ENCODE results near the gene FAM171A1.

FAM171A1 gene

DNA sequence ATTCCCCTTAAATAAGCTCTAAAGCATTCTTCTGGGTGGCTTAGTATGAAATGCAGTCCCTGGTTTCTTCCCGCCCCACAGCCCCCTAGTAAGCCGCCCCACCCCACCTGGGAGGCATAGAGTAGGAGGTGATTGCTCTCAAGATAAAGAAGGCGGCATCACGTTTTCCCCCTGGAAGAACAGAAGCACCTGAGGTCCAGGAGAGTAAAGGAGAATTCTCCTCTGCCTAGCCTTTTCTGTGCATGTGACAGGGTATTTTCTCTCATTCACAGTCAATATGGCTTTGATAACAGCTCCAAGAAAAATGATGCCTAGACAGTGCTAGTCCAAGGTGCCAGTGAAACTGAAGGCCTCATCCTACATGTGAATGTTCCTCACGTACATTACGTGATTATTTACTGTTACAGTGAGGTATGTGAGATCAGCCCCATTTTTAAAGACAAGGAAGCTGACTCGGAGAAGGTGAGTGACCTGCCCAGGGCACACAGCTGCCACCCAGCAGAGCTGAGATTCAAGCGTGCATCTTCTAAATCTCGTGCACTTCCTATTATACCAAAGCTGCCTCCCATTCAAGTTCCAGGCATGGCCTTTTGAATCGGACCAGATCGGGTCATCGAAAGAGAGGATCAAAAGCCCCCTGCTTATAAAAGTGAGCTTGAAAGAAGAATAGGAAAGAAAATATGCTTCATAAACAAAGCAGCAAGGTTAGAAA, 59.4 kb downstream of the FAM171A1 start:
- TF ChIP-seq, protein P1, sequence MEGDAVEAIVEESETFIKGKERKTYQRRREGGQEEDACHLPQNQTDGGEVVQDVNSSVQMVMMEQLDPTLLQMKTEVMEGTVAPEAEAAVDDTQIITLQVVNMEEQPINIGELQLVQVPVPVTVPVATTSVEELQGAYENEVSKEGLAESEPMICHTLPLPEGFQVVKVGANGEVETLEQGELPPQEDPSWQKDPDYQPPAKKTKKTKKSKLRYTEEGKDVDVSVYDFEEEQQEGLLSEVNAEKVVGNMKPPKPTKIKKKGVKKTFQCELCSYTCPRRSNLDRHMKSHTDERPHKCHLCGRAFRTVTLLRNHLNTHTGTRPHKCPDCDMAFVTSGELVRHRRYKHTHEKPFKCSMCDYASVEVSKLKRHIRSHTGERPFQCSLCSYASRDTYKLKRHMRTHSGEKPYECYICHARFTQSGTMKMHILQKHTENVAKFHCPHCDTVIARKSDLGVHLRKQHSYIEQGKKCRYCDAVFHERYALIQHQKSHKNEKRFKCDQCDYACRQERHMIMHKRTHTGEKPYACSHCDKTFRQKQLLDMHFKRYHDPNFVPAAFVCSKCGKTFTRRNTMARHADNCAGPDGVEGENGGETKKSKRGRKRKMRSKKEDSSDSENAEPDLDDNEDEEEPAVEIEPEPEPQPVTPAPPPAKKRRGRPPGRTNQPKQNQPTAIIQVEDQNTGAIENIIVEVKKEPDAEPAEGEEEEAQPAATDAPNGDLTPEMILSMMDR (conservative IDR thresholded peaks at IDR 0.05; ENCODE audit: low read depth, low read length), result no peak
- peaks cover 4% of the 10 kb centered on the region; the same call in 1 of the 2 replicates for H3K36me3 ChIP-seq (ENCODE audit: insufficient read depth)

DNA sequence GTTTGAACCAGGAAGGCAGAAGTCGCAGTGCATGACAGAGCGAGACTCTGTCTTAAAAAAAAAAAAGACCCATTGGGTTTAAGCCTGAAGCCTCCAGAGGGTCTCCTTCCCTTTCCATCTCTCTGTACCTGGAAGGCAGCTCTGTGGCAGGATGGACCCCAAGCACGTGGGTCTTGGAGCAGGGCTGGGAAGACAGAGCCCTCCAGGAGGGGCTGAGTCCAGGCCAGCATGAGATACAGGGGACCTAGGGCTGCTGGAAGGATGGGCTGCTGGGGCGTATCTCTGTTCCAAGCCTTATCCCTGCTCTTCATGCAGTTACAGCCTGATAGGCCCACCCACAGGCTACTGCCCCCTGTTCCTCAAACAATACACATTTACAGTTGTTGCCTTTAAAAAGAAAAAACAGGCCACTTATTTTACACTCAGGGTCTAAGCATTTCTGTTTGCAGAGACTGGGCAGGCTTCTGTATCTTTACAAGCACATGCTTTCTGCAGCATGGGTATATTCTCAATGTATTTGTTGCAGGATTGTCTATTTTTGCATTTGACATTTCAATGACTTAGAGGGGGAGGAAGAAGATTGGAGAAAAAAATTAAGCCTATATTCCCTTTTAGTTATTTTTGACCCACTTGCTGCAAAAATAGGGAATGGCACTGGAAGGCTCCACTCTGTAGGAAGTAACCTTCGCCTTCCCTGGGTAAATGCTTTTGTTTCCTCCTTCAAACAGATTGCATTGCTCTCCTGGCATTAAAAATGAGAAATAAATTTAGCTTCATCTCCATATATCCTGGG, 60.1 kb downstream of the FAM171A1 start:
- no peak overlapping the region for H3K27ac ChIP-seq
- peaks cover 8% of the 10 kb centered on the region for H3K4me1 ChIP-seq (ENCODE audit: low read depth, poor library complexity, severe bottlenecking)
- no peak overlapping the region for H3K4me2 ChIP-seq
- no peak overlapping the region for H3K9ac ChIP-seq
- no peak overlapping the region for H3K4me3 ChIP-seq (IDR thresholded peaks at IDR 0.05; ENCODE audit: insufficient read depth, low read depth, low read length)
- peaks cover 4% of the 10 kb centered on the region; the same call in 1 of the 2 replicates for H3K36me3 ChIP-seq (ENCODE audit: insufficient read depth)
- TF ChIP-seq, protein P1 (conservative IDR thresholded peaks at IDR 0.05; ENCODE audit: low read depth, low read length), result no peak
- H3K27me3 ChIP-seq (ENCODE audit: insufficient read depth, low read depth), result no peaks in the 10 kb centered on the region
- no peaks in the 10 kb centered on the region for H4K20me1 ChIP-seq (ENCODE audit: insufficient read depth)
- no peak overlapping the region for H2AFZ ChIP-seq (ENCODE audit: low read depth)
- peaks cover 39% of the 10 kb centered on the region; the same call in 1 of the 2 replicates for H3K79me2 ChIP-seq (ENCODE audit: insufficient read depth, low read depth)

More for the DNA sequence above, 59.4 kb downstream of the FAM171A1 start:
- H3K4me2 ChIP-seq, result no peak overlapping the region
- H3K4me3 ChIP-seq (IDR thresholded peaks at IDR 0.05; ENCODE audit: insufficient read depth, low read depth, low read length), result no peak overlapping the region
- no peaks in the 10 kb centered on the region for H4K20me1 ChIP-seq (ENCODE audit: insufficient read depth)
- no peak overlapping the region for H2AFZ ChIP-seq (ENCODE audit: low read depth)
- no peak overlapping the region for H3K27ac ChIP-seq
- H3K79me2 ChIP-seq (ENCODE audit: insufficient read depth, low read depth), result peaks cover 44% of the 10 kb centered on the region; the same call in 1 of the 2 replicates
- H3K27me3 ChIP-seq (ENCODE audit: insufficient read depth, low read depth), result no peaks in the 10 kb centered on the region
- no peak overlapping the region for H3K9ac ChIP-seq
- H3K4me1 ChIP-seq (ENCODE audit: low read depth, poor library complexity, severe bottlenecking), result peaks cover 8% of the 10 kb centered on the region

DNA sequence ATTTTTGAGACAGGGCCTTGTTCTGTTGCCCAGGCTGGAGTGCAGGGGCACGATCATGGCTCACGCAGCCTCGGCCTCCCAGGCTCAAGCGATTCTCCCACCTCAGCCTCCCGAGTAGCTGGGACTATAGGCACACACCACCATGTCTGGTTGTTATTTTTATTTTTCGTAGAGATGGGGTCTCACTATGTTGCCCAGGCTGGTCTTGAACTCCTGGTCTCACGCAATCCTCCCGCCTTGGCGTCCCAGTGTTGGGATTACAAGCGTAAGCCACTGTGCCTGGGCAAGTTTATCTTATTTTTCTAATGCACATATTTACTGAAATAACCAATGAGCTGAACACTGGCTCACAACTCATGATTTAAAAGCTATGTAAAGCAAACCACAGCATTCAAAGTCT, 61.9 kb downstream of the FAM171A1 start:
- H3K4me1 ChIP-seq (ENCODE audit: low read depth, poor library complexity, severe bottlenecking), result peaks cover 8% of the 10 kb centered on the region
- H3K9ac ChIP-seq, result no peak overlapping the region
- H3K4me3 ChIP-seq (IDR thresholded peaks at IDR 0.05; ENCODE audit: insufficient read depth, low read depth, low read length), result no peak overlapping the region
- H3K36me3 ChIP-seq (ENCODE audit: insufficient read depth), result no peaks in the 10 kb centered on the region
- H3K27me3 ChIP-seq (ENCODE audit: insufficient read depth, low read depth), result no peaks in the 10 kb centered on the region
- H2AFZ ChIP-seq (ENCODE audit: low read depth), result no peak overlapping the region
- H3K27ac ChIP-seq, result no peak overlapping the region
- no peaks in the 10 kb centered on the region for H4K20me1 ChIP-seq (ENCODE audit: insufficient read depth)
- H3K4me2 ChIP-seq, result no peak overlapping the region
- H3K79me2 ChIP-seq (ENCODE audit: insufficient read depth, low read depth), result peaks cover 40% of the 10 kb centered on the region; the same call in 1 of the 2 replicates
- TF ChIP-seq, protein P1 (conservative IDR thresholded peaks at IDR 0.05; ENCODE audit: low read depth, low read length), result no peak

DNA sequence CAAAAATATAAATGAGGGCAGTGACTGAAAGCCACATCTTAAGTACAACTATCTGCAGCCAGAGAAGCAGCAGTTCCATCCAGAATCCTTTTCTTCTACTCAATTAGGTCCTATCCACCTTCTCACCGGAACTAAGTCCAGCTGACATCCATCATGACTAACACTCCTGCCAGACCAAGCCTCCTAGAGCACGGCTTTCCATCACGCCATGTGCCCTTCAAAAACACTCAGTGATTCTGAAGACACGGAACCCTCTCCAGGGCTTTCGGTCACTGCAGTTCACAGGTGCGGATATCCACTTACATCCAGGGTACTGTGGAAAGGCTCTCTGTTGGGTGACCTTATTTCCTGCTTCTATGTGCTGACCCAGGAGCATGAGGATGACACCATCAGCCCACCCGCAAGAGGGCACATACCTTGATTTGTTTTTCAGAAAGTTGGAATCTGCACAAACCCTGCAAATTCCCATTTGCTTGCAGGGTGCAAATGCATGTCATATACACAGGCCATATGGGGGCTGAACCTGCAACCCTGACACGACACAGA, 64.3 kb downstream of the FAM171A1 start:
- TF ChIP-seq, protein P1 (conservative IDR thresholded peaks at IDR 0.05; ENCODE audit: low read depth, low read length), result no peak
- no peak overlapping the region for H3K9ac ChIP-seq
- H4K20me1 ChIP-seq (ENCODE audit: insufficient read depth), result no peaks in the 10 kb centered on the region
- no peaks in the 10 kb centered on the region for H3K27me3 ChIP-seq (ENCODE audit: insufficient read depth, low read depth)
- no peak overlapping the region for H3K4me3 ChIP-seq (IDR thresholded peaks at IDR 0.05; ENCODE audit: insufficient read depth, low read depth, low read length)
- H3K4me1 ChIP-seq (ENCODE audit: low read depth, poor library complexity, severe bottlenecking), result peaks cover 11% of the 10 kb centered on the region
- no peaks in the 10 kb centered on the region for H3K36me3 ChIP-seq (ENCODE audit: insufficient read depth)
- no peak overlapping the region for H2AFZ ChIP-seq (ENCODE audit: low read depth)
- H3K4me2 ChIP-seq, result no peak overlapping the region
- H3K79me2 ChIP-seq (ENCODE audit: insufficient read depth, low read depth), result peaks cover 40% of the 10 kb centered on the region; the same call in 1 of the 2 replicates
- no peak overlapping the region for H3K27ac ChIP-seq

Data from KMS-11 (cell line).